Measurements from ENCODE around the gene CAPN5. TPM values are rescaled to one million over a fixed set of nuclear protein-coding genes. Genes with fewer than 3 reads are reported as not detected.

CAPN5 gene
- total RNA-seq, 1 donor from 2014 or later: 15.0 TPM

- peaks cover 0 to 4% of the 10 kb centered on the region in 2 donors for H3K36me3 ChIP-seq
These were observed 52.8 kb downstream of the CAPN5 start for GRCh38 chr11:77119531-77119936.

GRCh38 chr11:77120571-77120970, 53.8 kb downstream of the CAPN5 start:
- no peaks in the 10 kb centered on the region for H3K27me3 ChIP-seq
- intact Hi-C loops (cut with DNase I): loop anchor here (10.0 kb wide), 1 partner anchor 434 kb away; no protein-coding TSS in a partner anchor
- no peak overlapping the region for H3K27ac ChIP-seq
- H3K9me3 ChIP-seq: no peaks in the 10 kb centered on the region
- no peaks in the 10 kb centered on the region for H3K4me1 ChIP-seq
- DNase-seq (ENCODE audit: extremely low spot score in 2 of 2): no peak
- TF ChIP-seq CTCF (IDR thresholded peaks at IDR 0.05) (no peak), POLR2A (IDR thresholded peaks at IDR 0.05) (no peak), POLR2AphosphoS5 (IDR thresholded peaks at IDR 0.05; ENCODE audit: insufficient read depth in 1 of 2, low read depth in 1 of 2) (no peak)
- no peak overlapping the region for H3K4me3 ChIP-seq
- peaks cover 0 to 4% of the 10 kb centered on the region in 2 donors for H3K36me3 ChIP-seq

More at GRCh38 chr11:77119531-77119936, 52.8 kb downstream of the CAPN5 start:
- Histone ChIP-seq H3K4me3 (no peak overlapping the region), H3K4me1 (no peaks in the 10 kb centered on the region), H3K27ac (no peak overlapping the region), H3K27me3 (no peaks in the 10 kb centered on the region), H3K9me3 (no peaks in the 10 kb centered on the region)
- TF ChIP-seq POLR2AphosphoS5 (IDR thresholded peaks at IDR 0.05; ENCODE audit: insufficient read depth in 1 of 2, low read depth in 1 of 2) (no peak), POLR2A (IDR thresholded peaks at IDR 0.05) (no peak), CTCF (IDR thresholded peaks at IDR 0.05) (no peak)
- DNase-seq (ENCODE audit: extremely low spot score in 2 of 2): no peak
- intact Hi-C loops (cut with DNase I): no loop called here

GRCh38 chr11:77121096-77121640, 54.4 kb downstream of the CAPN5 start:
- no peak for DNase-seq (ENCODE audit: extremely low spot score in 2 of 2)
- intact Hi-C loops (cut with DNase I): loop anchor here (10.0 kb wide), 1 partner anchor 434 kb away; no protein-coding TSS in a partner anchor
- H3K4me3 ChIP-seq: no peak overlapping the region
- TF ChIP-seq POLR2A (IDR thresholded peaks at IDR 0.05) (no peak), POLR2AphosphoS5 (IDR thresholded peaks at IDR 0.05; ENCODE audit: insufficient read depth in 1 of 2, low read depth in 1 of 2) (no peak), CTCF (IDR thresholded peaks at IDR 0.05) (no peak)
- H3K27me3 ChIP-seq: no peaks in the 10 kb centered on the region
- no peaks in the 10 kb centered on the region for H3K4me1 ChIP-seq
- no peak overlapping the region for H3K27ac ChIP-seq
- H3K9me3 ChIP-seq: no peaks in the 10 kb centered on the region
- peaks cover 0 to 4% of the 10 kb centered on the region in 2 donors for H3K36me3 ChIP-seq

- H3K36me3 ChIP-seq: peaks cover 0 to 4% of the 10 kb centered on the region in 2 donors
- intact Hi-C loops (cut with DNase I): loop anchor here (10.0 kb wide), 1 partner anchor 433 kb away; no protein-coding TSS in a partner anchor
These were observed 55.3 kb downstream of the CAPN5 start for GRCh38 chr11:77121876-77122575.

More at GRCh38 chr11:77121876-77122575, 55.3 kb downstream of the CAPN5 start:
- no peak overlapping the region for H3K27ac ChIP-seq
- no peaks in the 10 kb centered on the region for H3K9me3 ChIP-seq
- H3K4me3 ChIP-seq: no peak overlapping the region
- no peak for DNase-seq (ENCODE audit: extremely low spot score in 2 of 2)
- no peaks in the 10 kb centered on the region for H3K27me3 ChIP-seq
- H3K4me1 ChIP-seq: peaks cover 5% of the 10 kb centered on the region
- TF ChIP-seq CTCF (IDR thresholded peaks at IDR 0.05) (no peak), POLR2A (IDR thresholded peaks at IDR 0.05) (no peak), POLR2AphosphoS5 (IDR thresholded peaks at IDR 0.05; ENCODE audit: insufficient read depth in 1 of 2, low read depth in 1 of 2) (no peak)
